ENCODE data around the gene RPL7L1.

Gene RPL7L1

DNA sequence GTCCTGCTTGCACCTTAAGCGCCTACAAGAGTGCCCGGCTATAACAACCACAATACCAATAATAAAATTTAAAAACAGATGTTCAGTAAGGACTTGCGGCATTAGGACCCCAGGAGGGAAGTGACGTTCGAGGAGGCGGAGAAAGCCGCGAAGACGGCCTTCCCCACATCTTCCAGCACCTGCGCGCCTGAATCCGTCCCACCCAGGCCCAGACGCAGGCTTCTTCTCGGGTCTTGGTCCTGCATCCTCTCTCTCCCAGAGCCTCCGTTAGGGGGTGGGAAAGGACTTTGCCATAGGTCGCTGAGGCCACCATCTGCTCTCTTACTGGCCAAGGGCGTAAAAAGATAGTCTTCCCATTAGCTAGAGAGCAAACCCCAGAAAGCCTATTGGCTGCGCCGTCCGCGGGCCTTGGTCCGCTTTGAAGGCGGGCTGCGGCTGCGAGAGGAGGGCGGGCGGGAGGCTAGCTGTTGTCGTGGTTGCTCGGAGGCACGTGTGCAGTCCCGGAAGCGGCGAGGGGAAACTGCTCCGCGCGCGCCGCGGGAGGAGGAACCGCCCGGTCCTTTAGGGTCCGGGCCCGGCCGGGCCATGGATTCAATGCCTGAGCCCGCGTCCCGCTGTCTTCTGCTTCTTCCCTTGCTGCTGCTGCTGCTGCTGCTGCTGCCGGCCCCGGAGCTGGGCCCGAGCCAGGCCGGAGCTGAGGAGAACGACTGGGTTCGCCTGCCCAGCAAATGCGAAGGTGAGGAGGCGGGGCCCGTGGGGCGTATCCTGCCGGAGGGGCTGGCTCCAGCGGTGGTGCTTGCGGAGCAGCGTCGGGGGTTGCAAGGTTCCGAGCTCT is 49.8 kb downstream of the RPL7L1 start, which contains the start of gene CNPY3:
CNPY3 (plus strand) TSS at position 495 of the 835 bp plus-strand sequence; CDS start at position 586, 91 bp downstream.
- H3K27ac ChIP-seq, result peak within 1 kb of the TSS; percentile 88
- TF ChIP-seq, protein P1, sequence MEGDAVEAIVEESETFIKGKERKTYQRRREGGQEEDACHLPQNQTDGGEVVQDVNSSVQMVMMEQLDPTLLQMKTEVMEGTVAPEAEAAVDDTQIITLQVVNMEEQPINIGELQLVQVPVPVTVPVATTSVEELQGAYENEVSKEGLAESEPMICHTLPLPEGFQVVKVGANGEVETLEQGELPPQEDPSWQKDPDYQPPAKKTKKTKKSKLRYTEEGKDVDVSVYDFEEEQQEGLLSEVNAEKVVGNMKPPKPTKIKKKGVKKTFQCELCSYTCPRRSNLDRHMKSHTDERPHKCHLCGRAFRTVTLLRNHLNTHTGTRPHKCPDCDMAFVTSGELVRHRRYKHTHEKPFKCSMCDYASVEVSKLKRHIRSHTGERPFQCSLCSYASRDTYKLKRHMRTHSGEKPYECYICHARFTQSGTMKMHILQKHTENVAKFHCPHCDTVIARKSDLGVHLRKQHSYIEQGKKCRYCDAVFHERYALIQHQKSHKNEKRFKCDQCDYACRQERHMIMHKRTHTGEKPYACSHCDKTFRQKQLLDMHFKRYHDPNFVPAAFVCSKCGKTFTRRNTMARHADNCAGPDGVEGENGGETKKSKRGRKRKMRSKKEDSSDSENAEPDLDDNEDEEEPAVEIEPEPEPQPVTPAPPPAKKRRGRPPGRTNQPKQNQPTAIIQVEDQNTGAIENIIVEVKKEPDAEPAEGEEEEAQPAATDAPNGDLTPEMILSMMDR (conservative IDR thresholded peaks at IDR 0.05), result no peak
- peak; percentile 50; the same call in 1 of the 2 replicates for TF ChIP-seq ZFX (IDR thresholded peaks at IDR 0.05)

DNA sequence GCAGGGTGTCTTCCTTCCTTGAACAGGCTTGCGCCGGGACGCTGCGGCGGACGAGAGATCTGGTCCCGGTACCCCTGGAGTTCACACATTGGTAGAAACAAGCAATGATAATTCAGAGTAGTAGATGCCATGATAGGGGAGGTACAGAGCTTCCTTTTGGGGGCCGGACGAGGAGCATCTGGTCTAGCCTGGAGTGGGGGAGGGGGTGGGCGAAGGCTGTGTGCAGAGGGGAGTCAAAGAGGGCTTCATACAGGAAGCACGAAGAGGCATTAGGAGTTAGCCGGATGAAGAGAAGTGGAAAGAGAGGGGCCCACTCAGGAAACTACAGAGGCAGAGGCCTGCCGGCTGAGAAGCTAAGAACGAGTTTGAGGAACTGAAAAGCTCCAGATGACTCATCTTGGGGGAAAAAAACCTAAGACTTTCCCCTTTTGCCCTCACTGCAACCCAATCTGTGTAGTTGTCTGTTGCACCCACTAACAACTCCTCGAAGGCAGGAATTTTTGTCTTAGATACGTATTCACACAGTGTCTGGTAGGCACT is 50.5 kb downstream of the RPL7L1 start:
- H3K27ac ChIP-seq, result peak overlapping the region; percentile 88
- no peak for TF ChIP-seq ZFX (IDR thresholded peaks at IDR 0.05)
- TF ChIP-seq, protein P1 (conservative IDR thresholded peaks at IDR 0.05), result no peak

DNA sequence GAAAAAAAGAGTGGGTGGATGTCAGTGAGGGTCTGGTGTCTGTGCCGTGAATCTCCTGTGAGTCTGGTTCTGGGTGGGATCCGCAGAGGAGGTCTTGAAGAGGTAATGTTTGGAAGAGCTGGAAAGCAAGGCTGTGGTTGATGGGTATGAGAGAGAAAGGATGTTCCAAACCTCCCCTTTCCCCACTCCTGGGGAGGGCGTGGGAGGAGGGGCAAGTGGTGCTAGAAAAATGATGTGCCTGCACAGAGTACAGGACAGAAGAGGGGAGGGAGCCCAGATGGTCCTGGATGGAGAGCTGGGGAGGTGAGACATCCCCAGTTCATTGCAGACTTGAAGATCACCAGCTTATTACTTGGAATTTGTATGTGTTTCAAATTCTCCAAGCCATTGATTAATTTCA is 53.0 kb downstream of the RPL7L1 start:
- no peak for TF ChIP-seq ZFX (IDR thresholded peaks at IDR 0.05)
- TF ChIP-seq, protein P1 (conservative IDR thresholded peaks at IDR 0.05), result no peak
- no peak overlapping the region for H3K27ac ChIP-seq

DNA sequence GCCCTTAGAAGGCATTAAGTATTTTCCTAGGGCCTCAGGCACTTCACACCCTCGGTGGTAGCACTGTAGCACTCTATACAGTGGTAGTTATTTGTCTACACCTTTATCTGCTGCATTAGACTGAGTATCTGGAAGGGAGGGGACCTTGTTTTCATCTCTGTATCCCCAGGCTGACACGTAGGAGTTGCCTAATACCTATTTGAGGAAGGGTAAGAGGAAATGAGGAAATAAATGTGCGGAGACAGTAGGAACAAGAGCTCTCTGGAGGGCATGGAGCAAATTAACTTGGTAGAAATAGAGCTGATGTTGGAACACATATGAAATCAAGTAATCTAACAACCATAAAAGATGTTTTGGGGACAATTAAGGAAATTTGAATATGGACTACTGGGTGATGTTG is 53.8 kb downstream of the RPL7L1 start:
- no peak overlapping the region for H3K27ac ChIP-seq
- TF ChIP-seq, protein P1 (conservative IDR thresholded peaks at IDR 0.05), result no peak
- TF ChIP-seq ZFX (IDR thresholded peaks at IDR 0.05), result no peak

DNA sequence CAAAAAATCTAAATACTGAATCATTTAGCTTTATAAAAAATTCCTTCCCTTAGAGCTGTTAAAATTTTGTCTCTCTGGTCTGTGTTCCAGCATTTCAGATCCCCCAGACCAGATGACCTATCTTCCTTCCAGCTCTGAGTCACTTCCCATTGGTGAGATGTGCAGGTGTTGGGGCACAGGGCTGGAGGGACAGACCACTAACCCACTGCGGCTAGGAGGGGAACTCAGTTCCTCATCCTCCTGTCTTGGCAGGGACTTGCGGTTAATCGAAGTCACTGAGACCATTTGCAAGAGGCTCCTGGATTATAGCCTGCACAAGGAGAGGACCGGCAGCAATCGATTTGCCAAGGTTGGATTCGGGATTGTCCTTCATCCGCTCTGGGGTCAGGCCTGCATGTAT is 55.9 kb downstream of the RPL7L1 start:
- TF ChIP-seq ZFX (IDR thresholded peaks at IDR 0.05), result no peak
- TF ChIP-seq, protein P1 (conservative IDR thresholded peaks at IDR 0.05), result no peak
- no peak overlapping the region for H3K27ac ChIP-seq

DNA sequence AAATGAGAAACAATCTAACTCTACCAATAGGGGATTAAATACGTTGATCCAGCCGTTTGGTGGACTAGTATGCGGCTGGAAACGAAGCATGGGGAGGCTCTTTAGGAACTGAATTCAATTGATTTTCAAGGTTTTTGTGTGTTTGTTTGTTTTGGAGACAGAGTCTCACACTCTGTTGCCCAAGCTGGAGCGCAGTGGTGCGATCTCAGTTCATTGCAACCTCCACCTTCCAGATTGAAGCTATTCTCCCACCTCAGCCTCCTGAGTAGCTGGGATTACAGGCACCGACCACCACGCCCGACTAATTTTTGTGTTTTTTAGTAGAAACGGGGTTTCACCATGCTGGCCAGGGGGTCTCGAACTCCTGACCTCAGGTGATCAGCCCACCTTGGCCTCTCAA is 57.0 kb downstream of the RPL7L1 start:
- TF ChIP-seq ZFX (IDR thresholded peaks at IDR 0.05), result no peak
- TF ChIP-seq, protein P1 (conservative IDR thresholded peaks at IDR 0.05), result no peak
- no peak overlapping the region for H3K27ac ChIP-seq
